Neutrophil (primary cell): ENCODE results near the gene ATP2B1.

ENCODE experiments used
- H3K27ac ChIP-seq: fragments of 200-600 bp; sonication (generic); 2 replicates; pipeline ENCODE4 v1.5.1; 2016; ENCODE audit warnings: mild to moderate bottlenecking, moderate library complexity
- H3K27me3 ChIP-seq: fragments of 200-600 bp; sonication (generic); 2 replicates; pipeline ENCODE4 v1.6.0; 2016; ENCODE audit warnings: mild to moderate bottlenecking
- H3K36me3 ChIP-seq: fragments of 200-600 bp; sonication (generic); 2 replicates; pipeline ENCODE4 v1.5.1; 2017
- H3K4me1 ChIP-seq, 2 experiments: fragments of 200-600 bp in 1 of 2; sonication (generic) in 1 of 2; 1 replicate in 1 of 2; 2 replicates in 1 of 2; pipeline versions ENCODE4 v1.5.1 to v1.6.1; 2013 to 2016; ENCODE audit warnings: low read depth in 1 of 2, low read length in 1 of 2, mild to moderate bottlenecking in 1 of 2, moderate library complexity in 1 of 2; ENCODE audit not compliant: control insufficient read depth in 1 of 2, insufficient read depth in 1 of 2
- H3K4me3 ChIP-seq, 2 experiments: fragments of 200-600 bp in 1 of 2; sonication (generic) in 1 of 2; 1 replicate in 1 of 2; 2 replicates in 1 of 2; pipeline ENCODE4 v1.5.1; 2013 to 2016; ENCODE audit warnings: low read depth in 1 of 2, low read length in 1 of 2, mild to moderate bottlenecking in 1 of 2, moderate library complexity in 1 of 2
- H3K9me3 ChIP-seq: fragments of 200-600 bp; sonication (generic); 2 replicates; pipeline ENCODE4 v1.5.1; 2016
- CTCF ChIP-seq: fragments of 200-600 bp; sonication (generic); IDR thresholded peaks from 2 replicates; pipeline ENCODE4 v1.5.1; 2016; ENCODE audit warnings: antibody characterized with exemption

Gene ATP2B1

GRCh38 chr12:89559753-89560152 lies 148.9 kb downstream of the ATP2B1 start:
- no peak for TF ChIP-seq CTCF
- Histone ChIP-seq H3K36me3 (no peaks in the 10 kb centered on the region), H3K4me1 (no peaks in the 10 kb centered on the region), H3K9me3 (no peaks in the 10 kb centered on the region), H3K4me3 (no peak overlapping the region), H3K27me3 (no peaks in the 10 kb centered on the region), H3K27ac (no peak overlapping the region)

GRCh38 chr12:89556976-89557375 lies 151.7 kb downstream of the ATP2B1 start:
- TF ChIP-seq CTCF: no peak
- Histone ChIP-seq H3K27me3 (no peaks in the 10 kb centered on the region), H3K27ac (no peak overlapping the region), H3K9me3 (no peaks in the 10 kb centered on the region), H3K4me3 (no peak overlapping the region), H3K4me1 (no peaks in the 10 kb centered on the region), H3K36me3 (no peaks in the 10 kb centered on the region)

DNA sequence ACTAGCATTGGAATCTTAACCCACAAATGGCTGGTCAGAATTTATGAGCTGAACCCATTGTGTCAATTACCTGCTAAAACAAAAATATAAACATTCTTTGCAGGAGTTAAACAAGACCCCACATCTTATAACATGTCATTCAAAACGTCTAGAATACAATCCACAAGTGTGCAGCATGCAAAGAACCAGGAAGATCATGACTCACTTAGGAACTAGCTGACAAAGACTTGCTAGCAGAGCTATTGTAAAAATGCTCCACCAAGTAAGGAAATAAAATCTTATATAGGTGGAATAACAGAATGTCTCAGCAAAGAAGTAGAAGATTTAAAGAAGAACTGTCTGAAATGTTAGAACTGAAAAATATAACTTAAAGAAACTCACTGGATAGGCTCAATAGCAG lies 156.3 kb downstream of the ATP2B1 start:
- H3K27ac ChIP-seq: no peak overlapping the region
- H3K27me3 ChIP-seq: no peaks in the 10 kb centered on the region
- no peaks in the 10 kb centered on the region for H3K9me3 ChIP-seq
- no peak overlapping the region for H3K4me3 ChIP-seq
- no peaks in the 10 kb centered on the region for H3K4me1 ChIP-seq
- no peak for TF ChIP-seq CTCF
- H3K36me3 ChIP-seq: no peaks in the 10 kb centered on the region

DNA sequence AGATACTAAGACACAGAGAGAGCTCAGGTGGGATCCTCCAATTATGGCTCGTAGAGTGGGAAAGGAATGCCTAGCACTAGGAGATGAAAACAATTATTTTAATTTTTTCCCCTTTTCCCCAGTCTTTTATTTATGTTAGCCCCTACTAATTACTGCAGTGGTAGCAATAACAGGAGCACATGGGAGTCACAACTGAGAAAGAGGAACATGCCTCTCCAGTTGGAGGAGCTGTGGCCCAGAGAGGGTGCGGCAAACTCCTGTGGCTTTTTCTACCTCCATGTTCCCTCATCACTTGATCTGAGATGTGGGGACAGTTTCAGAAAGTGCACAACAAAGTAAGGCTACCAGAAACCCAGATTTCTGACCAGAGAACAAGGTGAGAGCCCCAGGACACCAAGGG lies 156.9 kb downstream of the ATP2B1 start:
- Histone ChIP-seq H3K36me3 (no peaks in the 10 kb centered on the region), H3K4me3 (no peak overlapping the region), H3K4me1 (no peaks in the 10 kb centered on the region), H3K27ac (no peak overlapping the region), H3K9me3 (no peaks in the 10 kb centered on the region), H3K27me3 (no peaks in the 10 kb centered on the region)
- TF ChIP-seq CTCF: no peak

DNA sequence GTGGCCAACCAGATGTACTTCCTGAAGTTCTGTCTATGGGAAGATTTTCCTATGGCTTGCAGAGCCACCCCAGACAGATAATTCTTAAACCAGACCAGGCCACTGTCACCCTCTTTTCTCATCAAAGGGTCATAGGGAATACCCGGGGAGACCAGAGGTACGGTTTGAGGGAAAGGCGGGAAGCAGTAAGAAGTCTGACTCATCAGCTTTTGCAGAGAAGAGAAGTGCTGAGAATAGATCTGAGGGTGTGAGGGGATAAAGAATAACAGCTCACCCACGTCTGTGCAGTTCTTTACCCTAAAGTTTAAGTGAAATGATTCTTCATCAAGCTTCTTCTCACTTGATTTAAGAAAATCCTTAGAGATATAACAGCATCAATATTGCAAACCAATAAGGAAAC lies 161.5 kb downstream of the ATP2B1 start:
- Histone ChIP-seq H3K4me1 (no peaks in the 10 kb centered on the region), H3K27ac (no peak overlapping the region), H3K36me3 (no peaks in the 10 kb centered on the region), H3K27me3 (no peaks in the 10 kb centered on the region), H3K9me3 (no peaks in the 10 kb centered on the region), H3K4me3 (no peak overlapping the region)
- TF ChIP-seq CTCF: no peak

- no peak for TF ChIP-seq CTCF
- H3K27ac ChIP-seq: no peak overlapping the region
- H3K4me1 ChIP-seq: no peaks in the 10 kb centered on the region
- H3K27me3 ChIP-seq: no peaks in the 10 kb centered on the region
- no peaks in the 10 kb centered on the region for H3K9me3 ChIP-seq
- no peaks in the 10 kb centered on the region for H3K36me3 ChIP-seq
- H3K4me3 ChIP-seq: no peak overlapping the region
These were observed 162.5 kb downstream of the ATP2B1 start for GRCh38 chr12:89546151-89546550.
